Skeletal muscle cell (primary cell): ENCODE data around the gene CHRM2.
"Not testable (repeated sequence)": the region's sequence is repeated elsewhere in the genome, so short reads cannot be mapped to it uniquely, and the experiment has no call there.

Experiments
- DNase-seq: peaks from one replicate; pipeline ENCODE4 v3.0.0-alpha.2; 2010; ENCODE audit warnings: low read depth
- H3K4me3 ChIP-seq: 2 replicates; pipeline ENCODE4 v1.5.1; 2011; ENCODE audit warnings: low read depth, mild to moderate bottlenecking, control low read depth, low read length, moderate library complexity

The CHRM2 gene

DNA sequence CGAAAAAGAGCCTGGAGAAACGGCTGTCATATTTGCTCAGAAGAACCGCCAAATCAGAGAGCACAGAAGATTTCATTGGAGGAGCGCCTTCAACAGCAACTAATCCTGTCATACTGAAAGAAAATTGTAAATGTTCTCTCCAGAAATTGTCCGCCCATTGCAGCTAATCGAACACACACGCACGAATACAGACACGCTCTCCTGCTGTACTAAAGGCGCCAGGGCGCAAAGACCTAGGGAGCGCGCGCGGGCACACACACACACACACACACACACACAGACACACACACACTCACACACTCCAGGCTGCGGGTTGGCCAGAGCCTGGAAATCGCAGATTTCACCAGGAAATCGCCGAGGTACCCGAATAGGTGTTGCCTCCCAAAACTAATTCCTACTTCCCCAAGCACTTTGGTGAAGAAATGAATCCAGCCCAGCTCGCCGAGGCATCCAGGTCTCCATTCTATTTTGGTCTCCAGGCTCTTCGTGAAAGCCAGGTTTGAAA is at the start of gene CHRM2:
CHRM2 (plus strand) TSS at position 157 of the 505 bp plus-strand sequence. CDS start 146,214 bp downstream, outside the sequence.
- DNase-seq, result no peak
- peak within 1 kb of the TSS; percentile 46 for H3K4me3 ChIP-seq

DNA sequence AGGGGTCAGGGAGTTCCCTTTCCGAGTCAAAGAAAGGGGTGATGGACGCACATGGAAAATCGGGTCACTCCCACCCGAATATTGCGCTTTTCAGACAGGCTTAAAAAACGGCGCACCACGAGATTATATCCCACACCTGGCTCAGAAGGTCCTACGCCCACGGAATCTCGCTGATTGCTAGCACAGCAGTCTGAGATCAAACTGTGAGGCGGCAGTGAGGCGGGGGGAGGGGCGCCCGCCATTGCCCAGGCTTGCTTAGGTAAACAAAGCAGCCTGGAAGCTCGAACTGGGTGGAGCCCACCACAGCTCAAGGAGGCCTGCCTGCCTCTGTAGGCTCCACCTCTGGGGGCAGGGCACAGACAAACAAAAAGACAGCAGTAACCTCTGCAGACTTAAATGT is 37.1 kb upstream of the CHRM2 start:
- not testable (repeated sequence) for H3K4me3 ChIP-seq, DNase-seq

DNA sequence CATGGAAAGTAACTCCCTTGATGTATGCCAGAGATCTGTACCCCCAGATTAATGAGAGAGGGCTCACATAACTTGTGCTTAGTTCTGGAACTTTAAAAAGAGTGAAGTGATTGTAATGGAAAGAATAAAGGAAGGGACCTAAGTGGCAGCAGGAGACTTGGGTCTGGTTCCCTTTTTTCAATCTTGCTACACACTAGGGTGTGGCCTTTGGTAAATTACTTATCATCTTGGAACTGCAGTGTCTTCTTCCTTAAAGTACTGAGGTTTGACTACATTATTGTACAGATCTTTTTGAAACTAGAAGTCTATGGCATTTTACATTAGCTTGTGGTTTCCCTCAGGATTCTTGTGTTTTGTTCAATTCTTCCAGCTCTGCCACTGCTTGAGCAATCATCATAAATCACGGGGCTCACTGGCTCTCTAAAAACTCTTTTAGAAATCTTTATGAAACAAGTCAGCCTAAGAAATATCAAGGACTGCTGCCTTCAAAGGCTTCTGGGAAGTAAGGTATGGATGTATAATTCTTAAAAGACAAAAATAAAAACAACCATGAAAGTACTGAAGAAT is 22.5 kb upstream of the CHRM2 start:
- H3K4me3 ChIP-seq, result no peak overlapping the region
- DNase-seq, result no peak

DNA sequence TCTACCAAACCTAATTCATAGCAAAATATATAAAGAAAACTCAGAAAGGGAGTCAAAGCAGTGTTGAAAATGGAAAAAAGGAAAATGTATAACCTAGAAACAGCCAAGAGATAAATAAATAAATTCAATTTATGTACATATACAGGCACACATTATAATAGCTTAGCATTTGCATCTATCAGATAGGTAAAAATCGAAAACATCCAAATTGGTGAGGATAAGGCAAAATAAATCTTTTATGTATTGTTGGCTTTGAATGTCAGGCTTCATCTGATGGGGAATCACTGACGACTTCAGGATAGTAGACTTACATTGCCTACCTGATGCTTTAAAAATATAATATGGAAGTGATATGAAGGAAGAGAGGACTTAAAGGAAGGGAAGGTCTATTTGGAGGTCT is 20.6 kb upstream of the CHRM2 start:
- no peak overlapping the region for H3K4me3 ChIP-seq
- DNase-seq, result no peak

DNA sequence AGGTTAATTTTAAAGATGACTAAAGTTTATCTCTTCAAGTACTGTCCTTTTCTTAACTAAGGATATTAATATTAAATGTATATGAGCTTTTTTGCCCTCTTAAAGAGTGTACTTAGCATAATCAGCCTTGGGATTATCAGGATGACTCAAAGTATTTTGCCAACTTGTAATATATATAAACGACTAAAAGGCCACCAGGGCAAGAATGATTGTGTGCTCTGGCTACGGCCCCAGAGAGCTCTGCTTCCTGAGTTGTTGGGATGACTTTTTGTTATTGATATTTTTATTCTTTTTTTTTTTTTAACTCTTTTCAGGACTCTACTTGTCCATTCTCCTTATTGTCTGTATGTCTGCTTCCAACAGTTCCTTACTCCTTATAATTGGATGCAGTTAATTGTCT is 14.8 kb upstream of the CHRM2 start:
- no peak for DNase-seq
- no peak overlapping the region for H3K4me3 ChIP-seq

DNA sequence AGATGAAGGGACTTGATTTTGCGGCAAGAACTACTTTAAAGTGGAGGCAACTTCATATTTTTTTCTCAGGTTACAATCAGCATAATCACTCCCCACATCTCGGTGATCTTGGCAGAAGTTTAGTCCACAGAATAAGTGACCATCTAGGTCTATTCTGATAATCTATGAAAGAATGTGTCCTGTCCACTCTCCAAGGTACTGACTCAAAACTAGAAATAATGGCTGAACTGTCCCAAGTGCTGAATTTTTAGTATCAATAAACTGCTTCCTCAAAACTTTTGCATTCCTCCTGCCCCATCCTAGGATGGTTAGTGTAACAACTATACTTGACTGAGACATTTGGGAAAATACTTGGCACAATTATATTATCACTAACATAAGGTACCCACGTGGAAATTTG is 10.9 kb upstream of the CHRM2 start:
- no peak overlapping the region for H3K4me3 ChIP-seq
- DNase-seq, result no peak

DNA sequence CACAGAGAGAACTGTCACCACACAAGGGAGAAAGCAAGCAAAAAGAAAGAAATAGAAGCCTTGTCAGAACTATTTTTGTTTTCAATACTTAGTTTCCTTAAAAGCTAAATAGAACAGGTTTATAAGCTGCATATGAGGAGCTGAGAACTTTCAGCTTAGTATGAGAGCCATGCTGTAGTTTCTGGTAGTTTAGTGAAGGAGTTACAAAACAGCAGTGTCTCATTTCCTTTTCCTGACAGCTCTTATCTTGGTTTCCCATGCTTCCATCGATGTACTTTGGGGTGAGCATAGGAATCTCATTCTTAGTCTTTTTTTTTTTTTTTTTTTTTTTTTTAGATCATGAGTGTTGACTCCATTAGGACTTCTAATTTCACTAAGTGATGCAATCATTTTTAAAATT is 8.6 kb upstream of the CHRM2 start:
- no peak overlapping the region for H3K4me3 ChIP-seq
- no peak for DNase-seq

DNA sequence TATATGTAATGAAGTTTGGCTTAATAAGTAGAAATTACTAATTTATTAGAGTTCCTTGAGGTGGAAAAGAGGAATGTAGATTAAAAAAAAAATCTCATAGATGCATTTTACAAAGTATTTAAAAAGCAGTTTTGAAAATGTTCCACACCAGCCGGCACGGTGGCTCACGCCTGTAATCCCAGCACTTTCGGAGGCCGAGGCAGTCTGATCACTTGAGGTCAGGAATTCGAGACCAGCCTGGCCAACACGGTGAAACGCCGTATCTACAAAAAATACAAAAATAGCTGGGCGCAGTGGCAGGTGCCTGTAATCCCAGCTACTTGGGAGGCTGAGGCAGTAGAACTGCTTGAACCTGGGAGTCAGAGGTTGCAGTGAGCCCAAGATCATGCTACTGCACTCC is 3.2 kb upstream of the CHRM2 start:
- no peak for DNase-seq
- H3K4me3 ChIP-seq, result no peak overlapping the region

DNA sequence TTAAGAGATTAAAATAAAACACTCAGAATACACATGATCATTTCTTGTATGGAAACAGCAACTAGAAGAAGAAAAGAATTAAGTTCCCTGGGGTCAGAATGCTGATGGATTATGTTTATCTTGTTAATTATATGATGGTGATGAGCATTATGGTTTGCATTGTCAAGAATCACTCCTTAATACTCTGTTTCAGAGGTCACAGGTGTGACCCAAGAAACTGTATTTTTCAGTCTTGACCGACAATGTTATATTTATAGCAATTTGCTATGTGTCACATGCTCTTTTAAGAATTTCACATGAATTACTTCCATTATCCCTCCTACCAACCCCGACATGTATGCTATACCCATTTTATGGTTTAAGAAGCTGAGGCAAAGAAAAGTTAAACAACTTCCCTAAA is 2.7 kb upstream of the CHRM2 start:
- DNase-seq, result no peak
- H3K4me3 ChIP-seq, result no peak overlapping the region

DNA sequence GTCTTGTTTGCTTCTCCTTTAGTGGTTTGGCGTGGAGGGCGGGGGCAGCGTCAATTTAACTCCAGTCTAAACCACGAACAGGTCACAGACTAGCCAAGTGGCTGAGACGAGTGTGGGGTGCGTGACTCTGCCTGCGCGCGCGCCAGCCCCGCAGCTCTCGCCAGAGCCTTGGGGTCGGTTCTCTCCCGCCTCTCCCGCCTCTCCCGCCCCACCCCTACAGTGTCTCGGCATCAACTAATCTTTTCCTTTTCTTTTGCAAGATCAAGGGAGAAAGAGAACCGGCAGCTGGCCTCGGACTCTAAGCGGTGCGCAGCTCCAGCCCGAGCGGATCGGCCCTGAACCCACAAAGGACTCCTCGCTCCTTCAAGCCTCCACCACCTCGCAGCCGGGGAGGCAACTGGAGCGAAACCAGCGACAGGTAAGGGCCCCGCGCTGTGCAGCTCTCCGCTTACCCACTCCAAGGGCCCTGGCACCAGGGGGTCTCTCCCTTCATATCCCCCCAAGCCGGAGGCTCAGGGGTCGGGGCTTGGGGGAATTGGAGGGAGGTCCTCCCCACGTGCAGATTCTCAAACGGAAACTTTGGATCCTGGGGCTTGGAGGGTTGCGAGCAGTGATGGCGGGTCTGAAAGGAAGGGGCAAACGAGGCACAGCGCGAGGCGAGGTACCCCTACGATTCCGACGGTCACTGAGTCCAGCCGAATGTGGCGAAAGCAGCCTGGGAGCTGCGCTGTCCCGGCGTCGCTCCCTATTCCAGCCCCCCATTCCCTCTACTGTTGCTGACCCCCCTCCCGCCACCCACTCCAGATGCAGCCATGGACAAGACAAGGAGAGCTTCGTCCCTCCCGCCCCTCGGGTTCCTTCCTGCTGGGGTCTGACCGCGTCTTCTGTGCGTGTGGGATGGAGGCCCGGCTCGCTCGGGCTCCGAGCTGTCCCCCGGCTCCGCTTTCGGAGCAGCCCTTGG is 829 bp downstream of the CHRM2 start:
- peak overlapping the region; percentile 46 for H3K4me3 ChIP-seq
- DNase-seq, result no peak

DNA sequence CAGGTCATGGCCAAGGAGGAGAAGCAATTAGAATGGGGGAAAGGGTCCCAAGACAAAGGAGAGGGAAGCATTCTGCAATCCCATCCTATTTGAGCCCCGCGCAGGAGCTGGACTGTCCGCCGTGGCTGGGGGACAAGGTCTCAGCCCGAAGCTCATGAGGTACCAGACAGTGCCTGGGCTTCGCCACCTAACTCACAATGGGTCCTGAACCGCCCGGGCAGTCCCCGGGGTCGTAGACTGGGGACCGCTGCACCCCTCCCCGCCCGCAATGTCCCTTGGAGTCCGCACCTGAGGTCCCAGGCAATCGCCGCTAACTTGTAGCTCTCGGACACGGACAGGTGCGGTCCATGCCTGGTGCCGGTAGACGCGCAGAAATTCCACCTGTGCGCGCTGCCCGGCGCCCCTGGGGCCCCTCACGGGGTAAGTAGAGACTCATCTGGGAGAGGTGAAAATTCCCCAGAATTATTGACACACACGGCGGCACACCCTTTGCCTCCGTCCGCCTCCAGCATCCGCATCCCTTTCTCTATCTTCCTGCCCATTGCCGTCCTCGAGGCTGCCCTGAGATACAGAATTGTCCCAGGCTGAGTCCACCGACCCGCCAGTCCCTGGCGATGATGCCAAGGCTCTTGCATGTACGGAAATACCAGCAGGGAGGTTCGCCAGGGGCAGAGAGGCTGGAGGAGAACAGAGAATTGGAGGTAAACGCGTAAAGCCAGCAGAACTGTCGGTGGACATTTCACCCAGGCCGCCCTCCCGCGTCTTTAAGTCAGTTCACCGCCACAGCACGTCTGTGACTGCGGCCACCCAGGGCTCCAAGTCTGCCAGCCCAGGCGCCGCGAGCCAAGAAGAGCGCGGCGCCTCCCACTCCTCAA is 1.8 kb downstream of the CHRM2 start:
- H3K4me3 ChIP-seq, result peak overlapping the region; percentile 46
- DNase-seq, result no peak

DNA sequence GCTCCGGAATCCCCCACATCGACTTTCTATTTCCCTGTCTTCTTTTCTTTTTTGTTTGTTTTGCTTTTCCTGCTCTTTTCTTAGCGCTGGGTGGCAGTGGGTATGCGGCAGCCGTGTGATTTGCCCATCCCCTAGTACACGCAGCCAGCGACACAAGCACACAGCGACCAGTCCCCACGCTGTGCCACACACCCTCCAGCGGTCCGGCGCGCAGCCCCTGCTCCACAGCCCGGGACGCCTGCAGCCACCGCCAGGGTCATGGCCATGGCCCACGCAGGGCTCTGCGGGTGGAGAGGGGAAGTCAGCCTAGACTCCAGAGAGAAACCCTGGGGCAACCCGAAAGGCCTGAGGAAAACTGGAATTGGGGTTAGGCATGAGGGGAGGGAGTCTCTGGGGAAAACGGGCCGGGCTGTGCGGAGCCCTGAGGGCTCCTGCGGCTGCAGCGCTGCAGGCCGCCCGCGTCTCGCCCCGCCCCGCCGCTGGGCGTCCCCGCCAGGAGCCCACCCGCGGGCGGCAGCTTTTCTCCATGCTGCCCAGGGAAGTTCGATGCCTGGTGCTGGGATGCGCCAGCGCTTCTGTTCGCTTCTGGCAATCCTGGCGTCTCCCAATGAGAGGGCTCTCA is 2.5 kb downstream of the CHRM2 start:
- peak overlapping the region; percentile 46 for H3K4me3 ChIP-seq
- no peak for DNase-seq

DNA sequence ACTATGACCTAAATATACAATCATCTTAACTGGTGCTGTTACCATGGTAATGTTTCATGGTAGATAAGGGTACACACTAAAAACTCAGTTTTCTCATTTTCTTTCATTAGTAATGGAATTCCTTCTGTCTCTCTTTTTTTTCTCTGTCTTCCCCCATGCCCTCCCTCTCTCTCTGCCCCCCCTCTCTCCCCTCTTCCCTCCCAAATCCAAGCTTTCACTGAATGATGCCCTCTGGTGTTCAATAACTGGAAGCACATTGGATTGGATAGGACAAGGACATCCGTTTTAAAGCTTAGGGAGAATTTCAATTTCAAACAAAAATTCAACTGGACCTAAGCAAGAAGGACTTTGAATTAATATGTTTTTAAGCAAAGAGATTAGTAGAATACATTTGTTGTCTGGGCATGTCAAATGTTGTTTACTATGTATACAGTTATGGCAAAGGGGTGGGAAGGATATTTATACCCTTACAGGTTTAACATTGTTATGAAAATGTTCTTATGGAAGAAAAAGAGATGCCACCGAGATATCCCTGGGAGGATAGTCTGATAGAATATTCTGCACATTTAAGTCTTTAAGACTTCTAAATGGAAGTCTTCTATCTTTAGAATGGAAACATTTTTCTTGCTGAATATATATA is 6.1 kb downstream of the CHRM2 start:
- no peak for DNase-seq
- H3K4me3 ChIP-seq, result no peak overlapping the region

DNA sequence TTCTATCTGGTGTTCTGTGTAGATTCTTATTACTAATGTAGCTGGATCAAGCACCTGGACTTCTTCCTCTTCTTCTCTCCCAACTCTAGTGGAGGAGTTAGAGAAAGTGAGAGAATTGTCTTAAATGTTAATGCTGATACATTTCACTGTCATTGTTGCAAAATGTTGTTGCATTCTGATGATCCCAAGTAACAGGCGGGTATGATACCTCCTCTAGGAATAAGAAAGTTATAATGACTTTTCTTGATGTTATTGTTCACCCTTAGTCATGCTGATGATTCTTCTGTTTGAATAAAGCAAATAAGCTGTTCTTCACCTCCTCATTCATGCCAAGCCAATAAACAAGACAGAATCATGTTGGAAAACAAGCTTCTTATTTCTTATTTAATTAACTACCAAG is 9.1 kb downstream of the CHRM2 start:
- no peak overlapping the region for H3K4me3 ChIP-seq
- no peak for DNase-seq

DNA sequence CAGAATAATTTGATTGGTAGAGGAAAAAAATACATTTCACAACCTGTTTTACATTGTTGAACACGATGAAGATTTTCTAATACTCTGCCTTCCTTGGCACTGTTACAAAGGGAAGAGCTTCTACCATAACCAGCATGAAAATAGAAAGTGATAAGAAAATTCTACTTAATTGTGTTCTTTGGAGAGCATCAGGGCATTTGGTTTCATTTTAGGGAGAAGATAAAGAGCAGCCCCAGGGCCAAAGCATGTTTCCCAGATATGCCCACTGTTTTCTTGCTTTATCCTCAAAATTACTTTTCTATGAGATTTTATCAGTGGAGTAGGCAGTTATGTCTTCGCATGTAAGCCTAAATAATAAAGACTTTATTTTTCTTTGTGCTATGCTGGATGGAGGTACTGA is 9.5 kb downstream of the CHRM2 start:
- DNase-seq, result no peak
- no peak overlapping the region for H3K4me3 ChIP-seq

DNA sequence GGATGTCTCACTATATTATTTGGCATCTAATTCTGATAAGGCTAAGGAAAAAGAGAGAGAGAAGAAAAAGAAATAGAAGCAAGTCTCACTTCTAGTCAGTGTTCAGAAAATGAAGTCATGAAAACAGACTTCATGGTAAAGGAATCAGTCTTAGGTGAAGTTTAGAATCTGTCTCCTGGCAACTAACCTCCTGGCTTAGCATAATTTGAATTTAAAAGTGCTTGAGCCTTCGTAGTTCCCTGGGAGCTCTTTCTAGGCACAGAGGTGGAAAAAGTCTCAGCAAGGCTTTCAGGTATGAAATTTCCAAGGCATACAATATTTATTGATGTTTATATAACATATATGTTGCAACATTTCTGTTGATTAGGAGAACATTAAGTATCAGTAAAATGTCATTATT is 10.4 kb downstream of the CHRM2 start:
- H3K4me3 ChIP-seq, result no peak overlapping the region
- DNase-seq, result no peak

DNA sequence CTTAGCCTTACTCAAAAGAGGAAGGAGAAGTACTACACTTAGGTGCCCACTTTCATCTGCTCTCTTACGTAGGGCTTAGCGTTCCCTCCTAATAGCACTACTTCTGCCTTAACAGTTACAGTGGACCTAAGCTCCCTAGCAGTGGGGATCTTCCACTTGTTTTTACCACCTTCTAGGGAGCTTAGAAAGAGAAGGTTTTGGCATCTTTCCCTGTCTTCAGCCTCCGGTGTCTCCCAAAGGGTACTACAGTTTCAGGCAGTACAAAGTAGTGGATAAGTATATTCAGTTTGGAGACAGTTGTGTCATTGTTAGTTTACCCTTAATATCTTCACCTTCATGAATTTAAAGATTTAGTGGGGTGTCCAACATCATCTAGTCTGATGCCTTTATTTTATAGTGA is 14.6 kb downstream of the CHRM2 start:
- H3K4me3 ChIP-seq, result no peak overlapping the region
- no peak for DNase-seq

DNA sequence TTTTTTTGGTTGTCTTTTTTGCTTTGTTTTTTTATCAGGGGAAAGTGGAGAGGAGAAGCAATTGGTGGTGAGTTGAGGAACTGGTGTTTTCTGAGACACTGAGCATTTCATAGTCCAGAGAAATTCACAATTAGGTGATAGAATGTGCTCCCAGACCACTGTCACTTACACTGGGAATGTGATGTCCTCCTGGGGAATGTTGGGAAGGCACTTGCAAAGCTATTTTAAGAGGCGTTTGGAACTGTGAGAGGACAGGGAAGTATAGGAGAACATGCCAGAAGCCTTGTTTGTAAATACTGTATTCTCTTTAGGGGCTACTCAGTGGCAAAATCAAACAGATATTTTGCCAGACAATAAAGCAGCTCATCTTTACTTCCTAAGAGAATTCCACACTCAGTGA is 16.0 kb downstream of the CHRM2 start:
- no peak for DNase-seq
- no peak overlapping the region for H3K4me3 ChIP-seq

DNA sequence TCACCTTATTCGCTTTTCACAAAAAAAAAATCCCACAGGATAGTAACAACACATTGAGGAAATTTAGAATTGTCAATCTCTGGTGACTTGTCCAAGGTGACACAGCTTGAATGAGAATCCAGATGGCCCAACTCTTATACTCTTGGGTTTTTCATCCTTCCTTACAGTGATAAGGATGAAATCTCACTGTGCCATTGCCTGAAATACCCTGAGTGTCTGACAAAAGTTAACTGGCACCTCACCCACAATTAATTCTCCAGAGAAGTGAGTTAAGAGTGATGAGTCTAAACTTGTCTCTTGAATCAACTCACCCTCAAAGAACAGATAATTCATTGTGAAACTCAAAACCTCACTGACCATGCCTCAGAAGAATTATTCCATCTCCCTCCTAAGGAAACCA is 18.9 kb downstream of the CHRM2 start:
- DNase-seq, result no peak
- no peak overlapping the region for H3K4me3 ChIP-seq
